Posterior cingulate gyrus (tissue), 11 donors: Measurements from ENCODE around the gene TTC8.
A peak's percentile ranks its signal among the peaks of the same experiment; 100 is the strongest.
"Not testable (repeated sequence)": the region's sequence is repeated elsewhere in the genome, so short reads cannot be mapped to it uniquely, and the experiment has no call there.

ENCODE experiments used
- DNase-seq, 10 donors: peaks; one replicate each; pipeline versions ENCODE4 v3.0.0 to v3.0.0-alpha.2; 2020 to 2021; ENCODE audit warnings: mixed read lengths in 3 of 10
- intact Hi-C: fragments of 100-400 bp; cut with DNase I; formaldehyde crosslinking; loops from one replicate; pipeline ENCODE4 v1.15.1; 2023

The TTC8 gene

DNA sequence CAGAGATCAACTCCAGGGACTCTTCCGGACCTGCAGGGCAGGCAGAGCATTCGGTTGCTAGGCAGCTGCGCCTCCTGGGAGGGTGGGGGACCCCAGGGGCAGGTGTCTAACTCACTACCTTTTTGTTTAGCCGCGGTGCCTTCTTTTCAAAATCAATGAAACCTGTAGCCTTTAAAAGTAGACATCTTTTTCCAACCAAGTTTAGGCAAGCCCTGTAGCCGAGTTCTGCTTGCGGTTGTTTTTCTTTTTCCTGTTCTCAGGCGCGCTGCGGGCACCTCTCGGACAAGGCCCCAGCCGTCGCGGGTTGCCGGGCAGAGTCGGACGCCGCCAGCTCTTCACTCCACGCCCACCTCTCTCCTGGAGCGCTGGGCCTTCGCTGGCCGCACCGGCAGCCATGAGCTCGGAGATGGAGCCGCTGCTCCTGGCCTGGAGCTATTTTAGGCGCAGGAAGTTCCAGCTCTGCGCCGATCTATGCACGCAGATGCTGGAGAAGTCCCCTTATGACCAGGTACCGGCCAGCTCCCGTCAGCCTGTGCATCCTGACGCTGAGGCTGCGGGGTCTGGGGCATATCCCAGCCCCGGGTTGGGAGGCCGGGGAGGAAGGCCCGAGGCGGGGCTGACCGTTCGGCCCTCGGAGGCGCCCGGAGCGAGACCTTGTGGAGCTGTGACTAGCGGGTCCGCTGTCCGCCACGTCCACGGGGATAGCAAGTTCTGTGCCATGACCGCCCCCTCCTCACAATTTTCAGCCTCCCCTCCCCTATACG lies at the start of gene TTC8:
Gene TTC8 (plus strand): TSS at position 338 of the 764 bp plus-strand sequence. CDS start 57 bp downstream, at position 395.
- DNase-seq = peak; percentile 59 to 97 (median 83)
- intact Hi-C loops = loop anchor here (2.0 kb wide), 1 partner anchor 32 kb away; the partner anchor contains the start of gene EML5

- peak in 1 of 10 donors; percentile 17 for DNase-seq
- intact Hi-C loops = no loop called here
Measured at GRCh38 chr14:88775532-88775931, 48.9 kb upstream of the TTC8 start.

DNA sequence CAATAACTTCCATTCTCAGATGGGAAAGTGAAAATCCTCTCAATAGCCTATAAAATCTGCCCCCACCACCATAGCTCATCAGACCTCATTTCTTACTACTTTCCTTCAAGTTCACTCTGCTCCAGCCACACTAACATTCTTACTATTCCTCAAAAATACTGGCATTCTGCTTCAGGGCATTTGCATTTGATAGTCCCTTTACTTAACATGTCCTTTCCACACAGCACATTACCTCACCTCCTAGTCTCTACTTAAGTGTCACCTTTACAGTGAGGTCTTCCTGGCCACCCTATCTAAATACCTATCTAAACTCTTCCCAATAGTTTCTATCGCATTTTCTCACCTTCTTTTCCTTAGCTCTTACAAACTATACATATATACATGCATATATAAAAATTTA lies 38.5 kb upstream of the TTC8 start:
- no peak for DNase-seq
- intact Hi-C loops = no loop called here

- intact Hi-C loops = no loop called here
- DNase-seq = no peak
Measured at GRCh38 chr14:88786715-88787114, 37.7 kb upstream of the TTC8 start.

DNA sequence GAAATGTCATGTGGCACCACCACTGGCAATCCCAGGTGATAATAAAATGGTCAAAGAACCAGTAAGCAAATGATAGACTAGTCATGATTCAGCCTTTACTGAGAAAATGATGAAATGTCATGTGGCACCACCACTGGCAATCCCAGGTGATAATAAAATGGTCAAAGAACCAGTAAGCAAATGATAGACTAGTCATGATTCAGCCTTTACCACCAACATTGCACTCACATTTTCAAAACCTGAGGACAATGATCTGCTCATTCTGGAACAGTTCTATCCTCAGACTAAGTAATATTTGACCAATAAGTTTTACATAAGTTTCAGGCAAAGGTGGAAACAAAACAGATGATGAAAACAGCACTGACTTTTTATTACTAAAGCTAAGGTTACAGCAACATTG lies 34.9 kb upstream of the TTC8 start:
- intact Hi-C loops, DNase-seq: not testable (repeated sequence)

DNA sequence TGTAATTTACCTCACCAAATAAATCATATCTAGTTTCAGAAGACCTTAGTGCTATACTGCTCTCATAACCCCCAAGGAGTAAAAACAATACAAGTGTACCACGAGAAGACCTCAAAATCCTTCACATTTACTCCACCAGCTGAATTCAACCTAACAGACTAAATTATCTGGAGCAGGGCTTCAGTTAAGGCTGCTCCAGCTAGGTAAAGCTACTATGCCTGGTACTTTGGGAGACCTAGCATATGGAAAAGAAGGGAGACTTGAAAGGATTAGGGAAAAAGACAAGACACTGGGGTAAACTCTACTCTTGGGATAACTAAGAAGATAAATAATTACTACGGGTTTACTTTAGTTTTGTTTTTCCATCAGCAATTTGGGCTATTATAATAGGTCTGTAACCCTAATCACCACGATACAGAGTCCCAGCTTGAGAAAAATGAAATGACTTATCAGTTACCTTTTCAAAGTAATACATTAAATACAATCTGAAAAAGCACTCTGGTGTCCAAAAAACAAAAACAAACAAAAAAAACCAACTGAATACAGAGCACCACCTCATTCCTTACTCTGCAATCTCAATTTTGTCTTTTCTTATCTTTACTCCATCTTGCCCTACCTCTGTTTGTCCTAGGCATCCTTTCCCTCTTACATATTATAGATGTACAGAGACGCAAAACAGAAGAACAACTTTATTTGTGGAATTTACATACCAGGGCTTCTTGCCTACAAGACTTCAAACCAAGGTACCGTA lies 33.8 kb upstream of the TTC8 start:
- no peak for DNase-seq

DNA sequence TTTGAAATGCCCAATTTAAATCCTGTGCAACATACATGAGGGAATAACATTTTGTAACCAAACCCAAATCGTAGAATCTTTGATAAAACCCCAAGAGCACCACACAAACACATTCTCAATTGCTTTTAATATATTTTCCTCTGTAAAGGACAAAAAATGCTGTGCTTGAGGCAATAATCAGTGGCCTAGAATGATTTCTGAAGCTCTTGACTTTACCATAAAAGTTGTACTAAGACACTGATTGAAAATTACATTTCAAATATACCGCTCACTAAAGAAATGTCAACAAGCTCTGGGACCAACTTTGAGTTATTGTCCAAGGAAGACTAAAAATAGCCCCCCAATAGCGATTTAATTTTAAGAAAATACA lies 33.2 kb upstream of the TTC8 start:
- DNase-seq = no peak
- intact Hi-C loops = no loop called here

More for the DNA sequence above, 33.8 kb upstream of the TTC8 start:
- intact Hi-C loops = no loop called here

DNA sequence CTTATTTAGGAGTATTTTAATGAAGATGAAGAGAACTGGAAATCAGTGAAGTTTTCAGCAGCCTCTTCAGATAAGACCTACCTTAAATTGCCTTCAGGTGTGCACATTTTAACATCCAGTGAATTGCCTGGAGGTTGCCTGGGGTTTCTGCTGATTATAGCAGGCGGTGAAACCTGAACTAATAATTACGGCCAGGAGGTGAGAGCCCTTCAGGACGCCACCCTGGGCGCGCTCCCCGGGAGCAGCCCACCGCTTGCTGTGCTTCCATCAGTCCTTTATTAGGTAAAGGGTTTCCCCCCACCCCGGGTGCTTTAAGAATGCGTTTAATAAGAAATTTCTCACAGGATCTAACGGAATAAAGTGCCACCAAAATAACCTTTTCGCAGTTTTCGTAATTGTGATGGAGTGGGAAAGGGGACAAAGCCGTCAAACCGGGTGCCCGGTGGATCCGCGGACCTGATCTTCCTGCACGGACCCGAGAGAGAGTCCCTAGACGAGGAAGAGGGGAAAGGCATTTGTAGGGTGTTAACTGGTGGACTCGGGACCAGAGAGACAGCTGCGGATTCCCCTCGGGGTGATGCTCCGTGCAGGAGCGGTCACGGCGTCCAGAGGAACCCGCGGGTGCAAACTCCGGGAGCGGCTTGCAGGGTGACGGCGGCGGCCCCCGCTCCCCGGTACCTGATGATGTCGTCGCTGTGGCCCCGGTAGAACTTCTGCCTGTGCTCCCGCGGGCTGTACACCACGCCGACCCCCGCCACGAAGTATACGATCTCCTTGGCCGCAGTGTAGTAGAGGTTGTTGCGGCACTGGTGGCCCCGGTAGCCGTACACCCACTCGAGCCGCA lies 32.6 kb upstream of the TTC8 start:
- DNase-seq = peak in 9 of 10 donors; percentile 17 to 91 (median 33)
- intact Hi-C loops = loop anchor here (2.0 kb wide), 1 partner anchor 33 kb away; the partner anchor contains the start of gene TTC8

GRCh38 chr14:88792473-88793258 lies 31.8 kb upstream of the TTC8 start, which contains the start of gene EML5:
TSS of gene EML5 (minus strand) at chr14:88792953. CDS start at chr14:88792503, 450 bp downstream.
- DNase-seq = peak; percentile 68 to 97 (median 82)
- intact Hi-C loops = loop anchor here (2.0 kb wide), 1 partner anchor 32 kb away; the partner anchor contains the start of gene TTC8

GRCh38 chr14:88793259-88793625 lies 31.2 kb upstream of the TTC8 start:
- intact Hi-C loops = loop anchor here (2.0 kb wide), 1 partner anchor 32 kb away; the partner anchor contains the start of gene TTC8
- DNase-seq = peak in 3 of 10 donors; percentile 15 to 71 (median 24)

- intact Hi-C loops = no loop called here
Measured at GRCh38 chr14:88798156-88798555, 26.3 kb upstream of the TTC8 start.

GRCh38 chr14:88799522-88799921 lies 24.9 kb upstream of the TTC8 start:
- no peak for DNase-seq
- intact Hi-C loops = loop anchor here (1.0 kb wide), 1 partner anchor 22 kb away; no protein-coding TSS in a partner anchor

More at GRCh38 chr14:88798156-88798555, 26.3 kb upstream of the TTC8 start:
- peak in 1 of 10 donors; percentile 36 for DNase-seq

- DNase-seq = peak in 1 of 10 donors; percentile 24
- intact Hi-C loops = no loop called here
Measured at GRCh38 chr14:88802596-88802995, 21.9 kb upstream of the TTC8 start.

GRCh38 chr14:88804035-88804434 lies 20.4 kb upstream of the TTC8 start:
- intact Hi-C loops = no loop called here
- peak in 1 of 10 donors; percentile 20 for DNase-seq

GRCh38 chr14:88804477-88804876 lies 20.0 kb upstream of the TTC8 start:
- intact Hi-C loops = no loop called here
- DNase-seq = no peak

DNA sequence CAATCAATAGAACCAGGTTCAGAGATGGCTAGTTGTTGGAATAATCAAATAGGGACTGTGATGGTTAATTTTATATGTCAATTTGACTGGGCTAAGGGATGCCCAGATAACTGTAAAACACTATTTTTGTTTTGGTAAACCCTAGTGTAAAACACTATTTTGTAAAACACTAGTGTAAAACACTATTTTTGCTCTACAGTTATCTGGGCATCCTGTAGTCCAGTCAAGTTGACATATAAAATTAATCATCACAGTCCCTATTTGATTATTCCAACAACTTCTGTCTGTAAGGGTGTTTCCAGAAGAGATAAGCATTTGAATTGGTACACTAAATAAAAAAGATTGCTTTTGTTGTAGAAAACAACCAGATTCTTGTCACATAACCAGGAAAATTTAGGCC lies 16.1 kb upstream of the TTC8 start:
- no peak for DNase-seq
- intact Hi-C loops = no loop called here

- DNase-seq = no peak
- intact Hi-C loops = no loop called here
Measured at GRCh38 chr14:88815980-88816379, 8.5 kb upstream of the TTC8 start.

DNA sequence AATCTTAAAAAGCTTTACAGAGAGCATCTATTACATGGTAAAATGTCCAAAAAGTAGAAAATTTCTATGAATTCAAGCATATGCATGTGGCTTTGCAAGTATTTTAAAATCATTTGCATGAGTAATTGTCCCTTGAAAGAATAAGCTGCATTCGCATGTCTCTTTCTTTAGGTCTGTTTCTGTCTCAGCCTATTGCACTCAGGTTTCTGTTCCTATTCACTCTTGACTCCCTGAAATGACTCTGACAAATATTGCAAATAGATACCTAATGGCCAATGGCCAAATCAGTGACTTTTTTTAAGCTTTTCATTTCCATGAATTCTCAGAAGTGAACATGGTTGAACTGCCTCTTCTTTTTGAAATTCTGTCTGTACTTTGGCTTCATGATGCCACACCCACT lies 6.4 kb upstream of the TTC8 start:
- no peak for DNase-seq
- intact Hi-C loops = no loop called here

DNA sequence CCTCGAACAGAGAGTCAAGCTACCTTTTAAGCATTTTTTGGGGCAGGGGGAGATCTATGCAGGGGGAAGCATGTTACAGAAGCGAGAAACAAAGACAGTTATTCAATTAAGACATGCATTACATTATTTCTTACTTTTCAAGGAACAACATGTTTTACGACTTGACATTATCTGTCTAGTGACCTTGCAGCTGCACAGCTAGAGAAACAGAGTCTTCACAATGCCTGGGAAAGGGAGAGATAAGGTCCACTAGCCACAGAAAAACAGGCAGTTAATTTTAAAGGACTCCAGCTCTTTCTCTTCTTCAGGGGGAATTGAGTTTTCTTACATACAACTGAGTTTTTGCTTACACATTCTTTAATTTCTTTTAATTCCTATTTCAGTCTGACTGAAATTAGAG lies 4.8 kb upstream of the TTC8 start:
- DNase-seq, intact Hi-C loops: not testable (repeated sequence)
